Measurements from ENCODE around the gene PUS1. TPM values are rescaled to one million over a fixed set of nuclear protein-coding genes. Genes with fewer than 3 reads are reported as not detected.

The PUS1 gene
- total and polyA plus RNA-seq, 9 of the 15 experiments (the other 6 are each of a cell fraction or from before 2014, with no cell fraction given): 1.9 to 90.8 (median 30.0) TPM

DNA sequence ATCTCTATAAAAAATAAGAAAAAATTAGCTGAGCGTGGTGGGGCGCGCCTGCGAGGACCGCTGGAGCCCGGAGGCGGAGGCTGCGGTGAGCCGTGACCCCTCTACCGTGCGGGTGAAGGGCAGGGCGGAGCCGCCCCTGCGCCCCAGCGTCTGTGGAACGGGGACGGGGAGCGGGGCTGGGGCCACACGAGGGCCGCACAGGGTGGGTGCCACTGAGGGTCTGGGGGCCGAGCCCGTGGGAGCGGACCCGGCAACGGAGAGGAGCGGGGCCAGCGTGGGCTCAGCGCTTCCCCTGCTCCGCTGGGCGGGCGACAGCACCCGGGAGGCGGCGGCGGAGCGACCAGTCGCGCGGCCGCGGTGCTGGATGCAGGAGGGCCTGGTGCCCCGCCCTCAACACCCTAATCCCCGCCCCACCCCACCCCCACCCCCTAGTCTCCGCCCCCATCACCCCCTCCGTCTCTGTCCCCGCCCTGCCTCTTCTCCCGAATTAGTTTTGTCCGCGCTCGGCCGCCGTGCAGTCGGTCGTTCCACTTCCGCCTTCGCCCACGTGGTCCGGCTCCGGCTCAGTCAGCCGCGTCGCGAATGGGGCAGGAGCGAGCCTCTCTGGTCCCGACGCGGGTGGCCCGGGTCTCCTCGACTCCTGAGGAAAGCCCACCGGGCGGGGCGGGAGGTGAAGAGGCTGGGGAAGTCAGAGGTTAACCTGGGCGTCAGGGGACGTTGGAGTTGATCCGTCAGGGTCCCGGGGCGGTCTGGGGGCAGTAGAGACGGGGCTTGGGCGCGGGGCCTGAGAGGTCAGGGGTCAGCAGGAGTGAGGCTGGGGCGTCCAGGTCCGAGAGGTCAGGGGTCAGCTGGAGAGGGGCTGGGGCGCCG lies at the start of gene PUS1 (continued):
- TF ChIP-seq CHD2 (IDR thresholded peaks at IDR 0.05; ENCODE audit: low read depth, low read length) (no peak; the same call in 1 of the 2 replicates), ZFP30 (CRISPR knock-in tag; IDR thresholded peaks at IDR 0.05; ENCODE audit: borderline replicate concordance) (no peak), SIN3B (IDR thresholded peaks at IDR 0.05; ENCODE audit: low read depth) (no peak; the same call in 1 of the 2 replicates), ZC3H4 (CRISPR knock-in tag; IDR thresholded peaks at IDR 0.05; ENCODE audit: borderline replicate concordance) (no peak), TEAD1 (CRISPR knock-in tag; IDR thresholded peaks at IDR 0.05) (0 out of 4 replicates have a peak, but pooled peaks of 1 of the 2 experiments have one; percentile 17), RBBP5 (IDR thresholded peaks at IDR 0.05; ENCODE audit: borderline replicate concordance, insufficient read depth, low read length, poor library complexity, severe bottlenecking) (peak; percentile 55), RBM17 (IDR thresholded peaks at IDR 0.05; ENCODE audit: borderline replicate concordance, low read depth, low read length) (no peak), CBX5 (IDR thresholded peaks at IDR 0.05; ENCODE audit: borderline replicate concordance, low read depth) (no peak), DACH1 (IDR thresholded peaks at IDR 0.05; ENCODE audit: partially characterized antibody) (no peak), SIRT6 (IDR thresholded peaks at IDR 0.05; ENCODE audit: low read depth, low read length) (no peak), NFXL1 (CRISPR knock-in tag; IDR thresholded peaks at IDR 0.05) (no peak), CHD4 (IDR thresholded peaks at IDR 0.05; ENCODE audit: insufficient read depth, insufficient replicate concordance, low read depth, low read length, poor library complexity, severe bottlenecking) (no peak)
- TF ChIP-seq, protein P1, sequence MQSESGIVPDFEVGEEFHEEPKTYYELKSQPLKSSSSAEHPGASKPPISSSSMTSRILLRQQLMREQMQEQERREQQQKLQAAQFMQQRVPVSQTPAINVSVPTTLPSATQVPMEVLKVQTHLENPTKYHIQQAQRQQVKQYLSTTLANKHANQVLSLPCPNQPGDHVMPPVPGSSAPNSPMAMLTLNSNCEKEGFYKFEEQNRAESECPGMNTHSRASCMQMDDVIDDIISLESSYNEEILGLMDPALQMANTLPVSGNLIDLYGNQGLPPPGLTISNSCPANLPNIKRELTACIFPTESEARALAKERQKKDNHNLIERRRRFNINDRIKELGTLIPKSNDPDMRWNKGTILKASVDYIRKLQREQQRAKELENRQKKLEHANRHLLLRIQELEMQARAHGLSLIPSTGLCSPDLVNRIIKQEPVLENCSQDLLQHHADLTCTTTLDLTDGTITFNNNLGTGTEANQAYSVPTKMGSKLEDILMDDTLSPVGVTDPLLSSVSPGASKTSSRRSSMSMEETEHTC (IDR thresholded peaks at IDR 0.05): 0 out of 2 replicates have a peak, but pooled peaks have one; percentile 35
- TF ChIP-seq, protein P2, sequence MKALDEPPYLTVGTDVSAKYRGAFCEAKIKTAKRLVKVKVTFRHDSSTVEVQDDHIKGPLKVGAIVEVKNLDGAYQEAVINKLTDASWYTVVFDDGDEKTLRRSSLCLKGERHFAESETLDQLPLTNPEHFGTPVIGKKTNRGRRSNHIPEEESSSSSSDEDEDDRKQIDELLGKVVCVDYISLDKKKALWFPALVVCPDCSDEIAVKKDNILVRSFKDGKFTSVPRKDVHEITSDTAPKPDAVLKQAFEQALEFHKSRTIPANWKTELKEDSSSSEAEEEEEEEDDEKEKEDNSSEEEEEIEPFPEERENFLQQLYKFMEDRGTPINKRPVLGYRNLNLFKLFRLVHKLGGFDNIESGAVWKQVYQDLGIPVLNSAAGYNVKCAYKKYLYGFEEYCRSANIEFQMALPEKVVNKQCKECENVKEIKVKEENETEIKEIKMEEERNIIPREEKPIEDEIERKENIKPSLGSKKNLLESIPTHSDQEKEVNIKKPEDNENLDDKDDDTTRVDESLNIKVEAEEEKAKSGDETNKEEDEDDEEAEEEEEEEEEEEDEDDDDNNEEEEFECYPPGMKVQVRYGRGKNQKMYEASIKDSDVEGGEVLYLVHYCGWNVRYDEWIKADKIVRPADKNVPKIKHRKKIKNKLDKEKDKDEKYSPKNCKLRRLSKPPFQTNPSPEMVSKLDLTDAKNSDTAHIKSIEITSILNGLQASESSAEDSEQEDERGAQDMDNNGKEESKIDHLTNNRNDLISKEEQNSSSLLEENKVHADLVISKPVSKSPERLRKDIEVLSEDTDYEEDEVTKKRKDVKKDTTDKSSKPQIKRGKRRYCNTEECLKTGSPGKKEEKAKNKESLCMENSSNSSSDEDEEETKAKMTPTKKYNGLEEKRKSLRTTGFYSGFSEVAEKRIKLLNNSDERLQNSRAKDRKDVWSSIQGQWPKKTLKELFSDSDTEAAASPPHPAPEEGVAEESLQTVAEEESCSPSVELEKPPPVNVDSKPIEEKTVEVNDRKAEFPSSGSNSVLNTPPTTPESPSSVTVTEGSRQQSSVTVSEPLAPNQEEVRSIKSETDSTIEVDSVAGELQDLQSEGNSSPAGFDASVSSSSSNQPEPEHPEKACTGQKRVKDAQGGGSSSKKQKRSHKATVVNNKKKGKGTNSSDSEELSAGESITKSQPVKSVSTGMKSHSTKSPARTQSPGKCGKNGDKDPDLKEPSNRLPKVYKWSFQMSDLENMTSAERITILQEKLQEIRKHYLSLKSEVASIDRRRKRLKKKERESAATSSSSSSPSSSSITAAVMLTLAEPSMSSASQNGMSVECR (CRISPR knock-in tag; IDR thresholded peaks at IDR 0.05): peak; percentile 98
- TF ChIP-seq, protein P3, sequence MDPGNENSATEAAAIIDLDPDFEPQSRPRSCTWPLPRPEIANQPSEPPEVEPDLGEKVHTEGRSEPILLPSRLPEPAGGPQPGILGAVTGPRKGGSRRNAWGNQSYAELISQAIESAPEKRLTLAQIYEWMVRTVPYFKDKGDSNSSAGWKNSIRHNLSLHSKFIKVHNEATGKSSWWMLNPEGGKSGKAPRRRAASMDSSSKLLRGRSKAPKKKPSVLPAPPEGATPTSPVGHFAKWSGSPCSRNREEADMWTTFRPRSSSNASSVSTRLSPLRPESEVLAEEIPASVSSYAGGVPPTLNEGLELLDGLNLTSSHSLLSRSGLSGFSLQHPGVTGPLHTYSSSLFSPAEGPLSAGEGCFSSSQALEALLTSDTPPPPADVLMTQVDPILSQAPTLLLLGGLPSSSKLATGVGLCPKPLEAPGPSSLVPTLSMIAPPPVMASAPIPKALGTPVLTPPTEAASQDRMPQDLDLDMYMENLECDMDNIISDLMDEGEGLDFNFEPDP (CRISPR knock-in tag; IDR thresholded peaks at IDR 0.05): no peak
- TF ChIP-seq, protein P4, sequence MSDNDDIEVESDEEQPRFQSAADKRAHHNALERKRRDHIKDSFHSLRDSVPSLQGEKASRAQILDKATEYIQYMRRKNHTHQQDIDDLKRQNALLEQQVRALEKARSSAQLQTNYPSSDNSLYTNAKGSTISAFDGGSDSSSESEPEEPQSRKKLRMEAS (CRISPR knock-in tag; IDR thresholded peaks at IDR 0.05): peak; percentile 99
- TF ChIP-seq, protein P5, sequence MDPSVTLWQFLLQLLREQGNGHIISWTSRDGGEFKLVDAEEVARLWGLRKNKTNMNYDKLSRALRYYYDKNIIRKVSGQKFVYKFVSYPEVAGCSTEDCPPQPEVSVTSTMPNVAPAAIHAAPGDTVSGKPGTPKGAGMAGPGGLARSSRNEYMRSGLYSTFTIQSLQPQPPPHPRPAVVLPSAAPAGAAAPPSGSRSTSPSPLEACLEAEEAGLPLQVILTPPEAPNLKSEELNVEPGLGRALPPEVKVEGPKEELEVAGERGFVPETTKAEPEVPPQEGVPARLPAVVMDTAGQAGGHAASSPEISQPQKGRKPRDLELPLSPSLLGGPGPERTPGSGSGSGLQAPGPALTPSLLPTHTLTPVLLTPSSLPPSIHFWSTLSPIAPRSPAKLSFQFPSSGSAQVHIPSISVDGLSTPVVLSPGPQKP (CRISPR knock-in tag; IDR thresholded peaks at IDR 0.05): no peak
